HEK293 (cell line): ENCODE results near the gene FES.

ENCODE experiments used
- ATF2 ChIP-seq: fragments of 450-650 bp; formaldehyde crosslinking; IDR thresholded peaks from 2 replicates; pipeline ENCODE4 v1.5.1; 2016; ENCODE audit warnings: missing biosample characterization, missing genetic modification characterization, low read depth
- HOXA7 ChIP-seq: sonication (generic); formaldehyde crosslinking; IDR thresholded peaks from 2 replicates; pipeline ENCODE4 v1.8.1; 2022; ENCODE audit warnings: missing genetic modification reagents, borderline replicate concordance
- HOXD13 ChIP-seq: sonication (generic); formaldehyde crosslinking; IDR thresholded peaks from 2 replicates; pipeline ENCODE4 v1.8.0; 2022; ENCODE audit warnings: missing genetic modification reagents, borderline replicate concordance
- RBAK ChIP-seq: fragments of 450-650 bp; formaldehyde crosslinking; IDR thresholded peaks from 2 replicates; pipeline ENCODE4 v1.5.1; 2016; ENCODE audit warnings: missing biosample characterization, missing genetic modification characterization
- SP3 ChIP-seq: fragments of 450-650 bp; formaldehyde crosslinking; IDR thresholded peaks from 2 replicates; pipeline ENCODE4 v1.5.1; 2016; ENCODE audit warnings: missing biosample characterization, missing genetic modification characterization
- ZBTB10 ChIP-seq: fragments of 450-650 bp; formaldehyde crosslinking; IDR thresholded peaks from 2 replicates; pipeline ENCODE4 v1.5.1; 2016; ENCODE audit warnings: missing biosample characterization, missing genetic modification characterization
- ZNF10 ChIP-seq: fragments of 450-650 bp; formaldehyde crosslinking; IDR thresholded peaks from 2 replicates; pipeline ENCODE4 v1.5.1; 2017; ENCODE audit warnings: missing biosample characterization, missing genetic modification characterization
- ZNF112 ChIP-seq: fragments of 450-650 bp; formaldehyde crosslinking; IDR thresholded peaks from 2 replicates; pipeline ENCODE4 v1.5.0; 2017; ENCODE audit warnings: missing biosample characterization, missing genetic modification characterization
- ZNF114 ChIP-seq: fragments of 450-650 bp; formaldehyde crosslinking; IDR thresholded peaks from 2 replicates; pipeline ENCODE4 v1.5.0; 2017; ENCODE audit warnings: missing biosample characterization, missing genetic modification characterization
- ZNF133 ChIP-seq: fragments of 450-650 bp; formaldehyde crosslinking; IDR thresholded peaks from 2 replicates; pipeline ENCODE4 v1.5.1; 2016; ENCODE audit warnings: missing biosample characterization, missing genetic modification characterization
- ZNF148 ChIP-seq: fragments of 450-650 bp; formaldehyde crosslinking; IDR thresholded peaks from 2 replicates; pipeline ENCODE4 v1.5.0; 2017; ENCODE audit warnings: missing biosample characterization, missing genetic modification characterization, borderline replicate concordance
- ZNF214 ChIP-seq: fragments of 450-650 bp; formaldehyde crosslinking; IDR thresholded peaks from 2 replicates; pipeline ENCODE4 v1.5.1; 2017; ENCODE audit warnings: missing biosample characterization, mild to moderate bottlenecking, missing genetic modification characterization, borderline replicate concordance
- ZNF239 ChIP-seq: fragments of 450-650 bp; formaldehyde crosslinking; IDR thresholded peaks from 2 replicates; pipeline ENCODE4 v1.5.1; 2016; ENCODE audit warnings: missing biosample characterization, missing genetic modification characterization
- ZNF311 ChIP-seq: fragments of 450-650 bp; formaldehyde crosslinking; IDR thresholded peaks from 2 replicates; pipeline ENCODE4 v1.5.1; 2017; ENCODE audit warnings: missing biosample characterization, missing genetic modification characterization, borderline replicate concordance
- ZNF350 ChIP-seq: fragments of 450-650 bp; formaldehyde crosslinking; IDR thresholded peaks from 2 replicates; pipeline ENCODE4 v1.5.0; 2017; ENCODE audit warnings: missing biosample characterization, mild to moderate bottlenecking, missing genetic modification characterization
- ZNF426 ChIP-seq: fragments of 450-650 bp; formaldehyde crosslinking; IDR thresholded peaks from 2 replicates; pipeline ENCODE4 v1.5.1; 2017; ENCODE audit warnings: missing biosample characterization, missing genetic modification characterization, mild to moderate bottlenecking, inconsistent platforms, moderate library complexity
- ZNF488 ChIP-seq: fragments of 450-650 bp; formaldehyde crosslinking; IDR thresholded peaks from 2 replicates; pipeline ENCODE4 v1.5.1; 2016; ENCODE audit warnings: missing biosample characterization, missing genetic modification characterization
- ZNF529 ChIP-seq: fragments of 450-650 bp; formaldehyde crosslinking; IDR thresholded peaks from 2 replicates; pipeline ENCODE4 v1.5.1; 2017; ENCODE audit warnings: missing genetic modification characterization, missing biosample characterization; ENCODE audit not compliant: insufficient replicate concordance
- ZNF544 ChIP-seq: fragments of 450-650 bp; formaldehyde crosslinking; IDR thresholded peaks from 2 replicates; pipeline ENCODE4 v1.5.0; 2017; ENCODE audit warnings: missing biosample characterization, missing genetic modification characterization
- ZNF580 ChIP-seq: fragments of 450-650 bp; formaldehyde crosslinking; IDR thresholded peaks from 2 replicates; pipeline ENCODE4 v1.5.1; 2016; ENCODE audit warnings: missing biosample characterization, missing genetic modification characterization
- ZNF626 ChIP-seq: fragments of 450-650 bp; sonication (Bioruptor Pico); formaldehyde crosslinking; IDR thresholded peaks from 2 replicates; pipeline ENCODE4 v1.5.1; 2018; ENCODE audit warnings: missing biosample characterization, missing genetic modification characterization, inconsistent platforms
- ZNF629 ChIP-seq: fragments of 450-650 bp; formaldehyde crosslinking; IDR thresholded peaks from 2 replicates; pipeline ENCODE4 v1.5.1; 2017; ENCODE audit warnings: missing biosample characterization, missing genetic modification characterization
- ZNF654 ChIP-seq: fragments of 450-650 bp; formaldehyde crosslinking; IDR thresholded peaks from 2 replicates; pipeline ENCODE4 v1.5.1; 2016; ENCODE audit warnings: low read depth, missing biosample characterization, missing genetic modification characterization
- ZNF785 ChIP-seq: fragments of 450-650 bp; formaldehyde crosslinking; IDR thresholded peaks from 2 replicates; pipeline ENCODE4 v1.5.1; 2016; ENCODE audit warnings: missing biosample characterization, missing genetic modification characterization
- ZNF792 ChIP-seq: fragments of 450-650 bp; formaldehyde crosslinking; IDR thresholded peaks from 2 replicates; pipeline ENCODE4 v1.5.1; 2016; ENCODE audit warnings: missing biosample characterization, missing genetic modification characterization
- ZSCAN16 ChIP-seq: fragments of 450-650 bp; formaldehyde crosslinking; IDR thresholded peaks from 2 replicates; pipeline ENCODE4 v1.5.1; 2016; ENCODE audit warnings: missing biosample characterization, missing genetic modification characterization

The FES gene

GRCh38 chr15:90902040-90902839, 17.9 kb downstream of the FES start (continued):
- TF ChIP-seq ZNF626 (tag by site-specific recombination) (no peak), HOXD13 (no peak), ZNF311 (tag by site-specific recombination) (no peak), ZSCAN16 (tag by site-specific recombination) (0 out of 2 replicates have a peak, but pooled peaks have one; percentile 31), SP3 (tag by site-specific recombination) (no peak), ZNF544 (tag by site-specific recombination) (no peak), ZNF112 (tag by site-specific recombination) (no peak), ZNF580 (0 out of 2 replicates have a peak, but pooled peaks have one; percentile 20), ZNF133 (tag by site-specific recombination) (no peak), ATF2 (no peak), ZNF792 (tag by site-specific recombination) (no peak), RBAK (no peak), ZNF148 (no peak), ZNF114 (tag by site-specific recombination) (no peak), ZNF426 (tag by site-specific recombination) (no peak), ZBTB10 (peak; percentile 88), ZNF10 (tag by site-specific recombination) (0 out of 2 replicates have a peak, but pooled peaks have one; percentile 10), ZNF785 (tag by site-specific recombination) (no peak), ZNF214 (tag by site-specific recombination) (no peak), ZNF350 (tag by site-specific recombination) (no peak), ZNF629 (tag by site-specific recombination) (peak; percentile 58), ZNF529 (tag by site-specific recombination) (no peak), ZNF239 (tag by site-specific recombination) (no peak), HOXA7 (no peak), ZNF488 (tag by site-specific recombination) (no peak), ZNF654 (no peak)
